Ascending aorta (tissue), 2 donors: ENCODE measurements around the gene EXOC3L2. TPM values are rescaled to one million over a fixed set of nuclear protein-coding genes. Genes with fewer than 3 reads are reported as not detected.

Source experiments
- DNase-seq, 2 donors: peaks; one replicate each; pipeline ENCODE4 v3.0.0-alpha.2; 2019; ENCODE audit warnings: low spot score in 2 of 2
- H3K27ac ChIP-seq, 2 donors: fragments of 200-600 bp; sonication (generic); one replicate each; pipeline ENCODE4 v1.5.1; 2016 to 2017; ENCODE audit warnings: mild to moderate bottlenecking in 1 of 2
- H3K27me3 ChIP-seq: fragments of 200-600 bp; sonication (generic); one replicate; pipeline ENCODE4 v1.5.1; 2017
- H3K36me3 ChIP-seq, 2 donors: fragments of 200-600 bp; sonication (generic); one replicate each; pipeline ENCODE4 v1.5.1; 2016
- H3K4me1 ChIP-seq, 2 donors: fragments of 200-600 bp; sonication (generic); one replicate each; pipeline ENCODE4 v1.5.1; 2016 to 2017; ENCODE audit warnings: mild to moderate bottlenecking in 1 of 2
- H3K4me3 ChIP-seq, 2 donors: fragments of 200-600 bp; sonication (generic); one replicate each; pipeline ENCODE4 v1.5.1; 2016 to 2017; ENCODE audit warnings: mild to moderate bottlenecking in 1 of 2
- H3K9me3 ChIP-seq, 2 donors: fragments of 200-600 bp; sonication (generic); one replicate each; pipeline ENCODE4 v1.5.1; 2016
- CTCF ChIP-seq, 3 experiments: fragments of 200-600 bp in 2 of 3; fragments of 450-650 bp in 1 of 3; sonication (generic) in 2 of 3; IDR thresholded peaks; one replicate each; pipeline ENCODE4 v1.5.1; 2016 to 2019; ENCODE audit warnings: antibody characterized with exemption in 3 of 3, mild to moderate bottlenecking in 1 of 3, moderate library complexity in 1 of 3
- intact Hi-C: fragments of 100-400 bp; cut with DNase I; formaldehyde crosslinking; loops from one replicate; pipeline ENCODE4 v1.15.1; 2023
- total RNA-seq: library from RNA; depleted of rRNA; stranded (reverse); fragments of >200 nt; gene quantifications from one replicate; pipeline ENCODE4 v1.1.0, GENCODE V29; 2016

EXOC3L2 gene
- total RNA-seq, 1 donor from 2014 or later, result 33.5 TPM

GRCh38 chr19:45164577-45165335 is 80.5 kb downstream of the EXOC3L2 start:
- H3K9me3 ChIP-seq, result no peaks in the 10 kb centered on the region
- H3K4me1 ChIP-seq, result no peaks in the 10 kb centered on the region
- no peak for DNase-seq
- intact Hi-C loops, result loop anchor here (5.0 kb wide), 1 partner anchor 88 kb away; the partner anchor contains the start of gene MARK4
- no peak overlapping the region for H3K27ac ChIP-seq
- H3K27me3 ChIP-seq, result peaks cover 6% of the 10 kb centered on the region
- H3K4me3 ChIP-seq, result no peak overlapping the region
- TF ChIP-seq CTCF (IDR thresholded peaks at IDR 0.05), result no peak
- H3K36me3 ChIP-seq, result no peaks in the 10 kb centered on the region

DNA sequence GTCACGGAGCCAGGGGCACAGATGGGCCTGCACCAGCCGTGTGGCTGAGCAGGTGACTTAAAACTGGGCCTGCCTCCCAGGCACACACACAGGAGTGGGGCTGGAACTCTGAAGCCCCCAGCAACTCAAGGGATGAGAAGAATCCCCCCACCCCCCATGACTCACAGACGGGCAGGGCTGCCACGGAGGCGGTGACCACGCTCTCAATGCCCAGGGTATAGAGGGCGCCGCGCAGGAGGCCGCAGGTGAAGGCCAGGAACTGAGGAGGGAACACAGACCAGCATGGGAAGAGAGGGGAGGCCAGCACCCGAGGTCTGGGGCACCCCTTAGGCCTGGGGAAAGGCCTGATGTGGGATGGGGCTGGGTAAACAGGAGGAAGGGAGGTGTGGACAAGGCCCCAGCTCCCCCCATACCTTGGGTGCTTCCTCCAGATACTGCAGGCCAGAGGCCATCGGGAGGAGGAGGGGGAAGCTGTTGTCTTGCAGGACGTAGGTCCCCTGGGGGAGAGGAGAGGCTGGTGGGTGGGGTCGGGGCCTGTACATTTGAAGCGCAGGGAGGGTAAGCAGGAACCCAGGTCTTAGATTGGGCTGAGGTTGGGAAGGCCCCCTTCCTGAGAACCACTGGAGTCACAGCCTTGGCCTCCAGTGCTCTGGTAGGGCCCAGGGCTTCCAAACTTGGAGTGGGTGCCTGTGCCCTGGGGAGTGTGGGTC is 81.3 kb downstream of the EXOC3L2 start:
- intact Hi-C loops, result loop anchor here (5.0 kb wide), 1 partner anchor 88 kb away; the partner anchor contains the start of gene MARK4
- TF ChIP-seq CTCF (IDR thresholded peaks at IDR 0.05), result no peak
- H3K27ac ChIP-seq, result no peak overlapping the region
- DNase-seq, result no peak
- H3K9me3 ChIP-seq, result no peaks in the 10 kb centered on the region
- H3K4me3 ChIP-seq, result no peak overlapping the region
- H3K4me1 ChIP-seq, result no peaks in the 10 kb centered on the region
- no peaks in the 10 kb centered on the region for H3K36me3 ChIP-seq
- peaks cover 6% of the 10 kb centered on the region for H3K27me3 ChIP-seq

DNA sequence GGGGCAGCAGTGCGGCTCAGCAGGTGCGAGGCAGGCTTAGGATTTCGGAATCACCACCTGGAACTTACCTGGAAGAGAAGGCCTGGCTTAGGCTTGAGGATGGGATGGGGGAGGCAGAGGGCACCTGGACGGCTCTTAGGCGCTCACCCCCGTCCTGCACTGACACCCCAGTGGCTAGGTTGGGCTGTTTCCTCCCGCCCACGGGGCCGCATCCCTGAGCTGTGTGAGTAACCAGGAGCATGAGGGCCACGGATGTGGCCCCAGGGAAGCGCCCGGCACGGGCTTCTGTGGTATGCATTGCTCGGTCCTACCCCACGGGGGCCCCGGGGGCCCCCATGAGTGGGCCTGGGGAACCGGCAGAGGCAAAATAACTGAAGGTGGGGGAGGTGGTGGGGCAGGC is 82.1 kb downstream of the EXOC3L2 start:
- no peak overlapping the region for H3K4me3 ChIP-seq
- no peak for DNase-seq
- no peak for TF ChIP-seq CTCF (IDR thresholded peaks at IDR 0.05)
- no peaks in the 10 kb centered on the region for H3K4me1 ChIP-seq
- H3K27ac ChIP-seq, result no peak overlapping the region
- no peaks in the 10 kb centered on the region for H3K9me3 ChIP-seq
- intact Hi-C loops, result loop anchor here (5.0 kb wide), 1 partner anchor 89 kb away; the partner anchor contains the start of gene MARK4
- H3K36me3 ChIP-seq, result no peaks in the 10 kb centered on the region
- peaks cover 9% of the 10 kb centered on the region for H3K27me3 ChIP-seq

GRCh38 chr19:45162608-45163143 is 82.5 kb downstream of the EXOC3L2 start:
- TF ChIP-seq CTCF (IDR thresholded peaks at IDR 0.05), result no peak
- Histone ChIP-seq H3K4me3 (no peak overlapping the region), H3K4me1 (no peaks in the 10 kb centered on the region), H3K36me3 (no peaks in the 10 kb centered on the region), H3K27me3 (peaks cover 10% of the 10 kb centered on the region), H3K9me3 (no peaks in the 10 kb centered on the region), H3K27ac (no peak overlapping the region)
- no peak for DNase-seq
- intact Hi-C loops, result loop anchor here (5.0 kb wide), 1 partner anchor 90 kb away; the partner anchor contains the start of gene MARK4

Other genes starting within 250 kb of the EXOC3L2 start
- 8.7 TPM for gene RELB, start 243.9 kb downstream of the EXOC3L2 start, total RNA-seq
- gene CLASRP, start 206.4 kb downstream of the EXOC3L2 start, total RNA-seq, result 103 TPM
- not detected for gene ZNF296, start 168.9 kb downstream of the EXOC3L2 start, total RNA-seq
- gene GEMIN7, start 166.1 kb downstream of the EXOC3L2 start, total RNA-seq, result 48.2 TPM
- gene PPP1R37, start 152.2 kb downstream of the EXOC3L2 start, total RNA-seq, result 17.6 TPM
- gene NKPD1, start 84.4 kb downstream of the EXOC3L2 start, total RNA-seq, result not detected
- gene TRAPPC6A, start 67.2 kb downstream of the EXOC3L2 start, total RNA-seq, result 18.3 TPM
- 0.32 TPM for gene BLOC1S3, start 66.6 kb downstream of the EXOC3L2 start, total RNA-seq
- 22.8 TPM for gene MARK4, start 5.9 kb upstream of the EXOC3L2 start, total RNA-seq
- not detected for gene CKM, start 77.5 kb upstream of the EXOC3L2 start, total RNA-seq
- gene KLC3, start 95.3 kb upstream of the EXOC3L2 start, total RNA-seq, result not detected
- gene ERCC2, start 125.2 kb upstream of the EXOC3L2 start, total RNA-seq, result 22.4 TPM
- gene PPP1R13L, start 159.7 kb upstream of the EXOC3L2 start, total RNA-seq, result 27.8 TPM
- gene POLR1G, start 161.2 kb upstream of the EXOC3L2 start, total RNA-seq, result 3.7 TPM
- 142 TPM for gene ERCC1, start 178.5 kb upstream of the EXOC3L2 start, total RNA-seq
- 511 TPM for gene FOSB, start 222.6 kb upstream of the EXOC3L2 start, total RNA-seq